ENCODE results near the gene GART.

The GART gene

DNA sequence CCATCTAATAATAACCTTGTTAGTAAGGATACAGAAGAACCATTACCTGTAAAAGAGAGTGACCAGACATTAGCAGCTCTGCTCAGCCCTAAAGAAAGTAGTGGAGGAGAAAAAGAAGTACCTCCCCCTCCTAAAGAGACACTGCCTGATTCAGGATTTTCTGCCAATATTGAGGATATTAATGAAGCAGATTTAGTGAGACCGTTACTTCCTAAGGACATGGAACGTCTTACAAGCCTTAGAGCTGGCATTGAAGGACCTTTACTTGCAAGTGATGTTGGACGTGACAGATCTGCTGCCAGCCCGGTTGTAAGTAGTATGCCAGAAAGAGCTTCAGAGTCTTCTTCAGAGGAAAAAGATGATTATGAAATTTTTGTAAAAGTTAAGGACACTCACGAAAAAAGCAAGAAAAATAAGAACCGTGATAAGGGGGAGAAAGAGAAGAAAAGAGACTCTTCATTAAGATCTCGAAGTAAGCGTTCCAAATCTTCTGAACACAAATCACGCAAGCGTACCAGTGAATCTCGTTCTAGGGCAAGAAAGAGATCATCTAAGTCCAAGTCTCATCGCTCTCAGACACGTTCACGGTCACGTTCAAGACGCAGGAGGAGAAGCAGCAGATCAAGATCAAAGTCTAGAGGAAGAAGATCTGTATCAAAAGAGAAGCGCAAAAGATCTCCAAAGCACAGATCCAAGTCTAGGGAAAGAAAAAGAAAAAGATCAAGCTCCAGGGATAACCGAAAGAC is 12.5 kb upstream of the GART start:
- no peak for DNase-seq (ENCODE audit: low read depth, low spot score)

DNA sequence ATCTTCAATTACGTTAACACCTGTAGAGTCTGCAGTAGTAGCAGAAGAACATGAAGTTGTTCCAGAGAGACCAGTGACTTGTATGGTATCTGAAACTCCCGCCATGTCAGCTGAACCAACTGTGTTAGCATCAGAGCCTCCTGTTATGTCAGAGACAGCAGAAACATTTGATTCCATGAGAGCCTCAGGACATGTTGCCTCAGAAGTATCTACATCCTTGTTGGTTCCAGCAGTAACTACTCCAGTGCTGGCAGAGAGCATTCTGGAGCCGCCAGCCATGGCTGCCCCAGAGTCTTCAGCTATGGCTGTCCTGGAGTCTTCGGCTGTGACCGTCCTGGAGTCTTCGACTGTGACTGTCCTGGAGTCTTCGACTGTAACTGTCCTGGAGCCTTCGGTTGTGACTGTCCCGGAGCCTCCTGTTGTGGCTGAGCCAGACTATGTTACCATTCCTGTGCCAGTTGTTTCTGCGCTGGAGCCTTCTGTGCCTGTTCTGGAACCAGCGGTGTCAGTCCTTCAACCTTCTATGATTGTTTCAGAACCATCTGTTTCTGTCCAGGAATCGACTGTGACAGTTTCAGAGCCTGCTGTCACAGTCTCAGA is 11.2 kb upstream of the GART start:
- DNase-seq (ENCODE audit: low read depth, low spot score): no peak

GRCh38 chr21:33552093-33552998 is 10.4 kb upstream of the GART start:
- no peak for DNase-seq (ENCODE audit: low read depth, low spot score)

- no peak for DNase-seq (ENCODE audit: low read depth, low spot score)
Measured at GRCh38 chr21:33551664-33552063, 9.7 kb upstream of the GART start.

DNA sequence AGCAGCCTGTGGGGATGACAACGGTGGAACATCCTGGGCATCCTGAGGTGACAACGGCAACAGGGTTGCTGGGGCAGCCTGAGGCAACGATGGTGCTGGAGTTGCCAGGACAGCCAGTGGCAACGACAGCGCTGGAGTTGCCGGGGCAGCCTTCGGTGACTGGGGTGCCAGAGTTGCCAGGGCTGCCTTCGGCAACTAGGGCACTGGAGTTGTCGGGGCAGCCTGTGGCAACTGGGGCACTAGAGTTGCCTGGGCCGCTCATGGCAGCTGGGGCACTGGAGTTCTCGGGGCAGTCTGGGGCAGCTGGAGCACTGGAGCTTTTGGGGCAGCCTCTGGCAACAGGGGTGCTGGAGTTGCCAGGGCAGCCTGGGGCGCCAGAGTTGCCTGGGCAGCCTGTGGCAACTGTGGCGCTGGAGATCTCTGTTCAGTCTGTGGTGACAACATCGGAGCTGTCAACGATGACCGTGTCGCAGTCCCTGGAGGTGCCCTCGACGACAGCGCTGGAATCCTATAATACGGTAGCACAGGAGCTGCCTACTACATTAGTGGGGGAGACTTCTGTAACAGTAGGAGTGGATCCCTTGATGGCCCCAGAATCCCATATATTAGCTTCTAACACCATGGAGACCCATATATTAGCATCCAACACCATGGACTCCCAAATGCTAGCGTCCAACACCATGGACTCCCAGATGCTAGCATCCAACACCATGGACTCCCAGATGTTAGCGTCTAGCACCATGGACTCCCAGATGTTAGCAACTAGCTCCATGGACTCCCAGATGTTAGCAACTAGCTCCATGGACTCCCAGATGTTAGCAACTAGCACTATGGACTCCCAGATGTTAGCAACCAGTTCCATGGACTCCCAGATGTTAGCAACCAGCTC is 9.1 kb upstream of the GART start:
- DNase-seq (ENCODE audit: low read depth, low spot score): no peak

- DNase-seq (ENCODE audit: low read depth, low spot score): no peak
Measured at GRCh38 chr21:33549848-33550771, 8.2 kb upstream of the GART start.

GRCh38 chr21:33546086-33546485 is 4.2 kb upstream of the GART start:
- no peak for DNase-seq (ENCODE audit: low read depth, low spot score)

DNA sequence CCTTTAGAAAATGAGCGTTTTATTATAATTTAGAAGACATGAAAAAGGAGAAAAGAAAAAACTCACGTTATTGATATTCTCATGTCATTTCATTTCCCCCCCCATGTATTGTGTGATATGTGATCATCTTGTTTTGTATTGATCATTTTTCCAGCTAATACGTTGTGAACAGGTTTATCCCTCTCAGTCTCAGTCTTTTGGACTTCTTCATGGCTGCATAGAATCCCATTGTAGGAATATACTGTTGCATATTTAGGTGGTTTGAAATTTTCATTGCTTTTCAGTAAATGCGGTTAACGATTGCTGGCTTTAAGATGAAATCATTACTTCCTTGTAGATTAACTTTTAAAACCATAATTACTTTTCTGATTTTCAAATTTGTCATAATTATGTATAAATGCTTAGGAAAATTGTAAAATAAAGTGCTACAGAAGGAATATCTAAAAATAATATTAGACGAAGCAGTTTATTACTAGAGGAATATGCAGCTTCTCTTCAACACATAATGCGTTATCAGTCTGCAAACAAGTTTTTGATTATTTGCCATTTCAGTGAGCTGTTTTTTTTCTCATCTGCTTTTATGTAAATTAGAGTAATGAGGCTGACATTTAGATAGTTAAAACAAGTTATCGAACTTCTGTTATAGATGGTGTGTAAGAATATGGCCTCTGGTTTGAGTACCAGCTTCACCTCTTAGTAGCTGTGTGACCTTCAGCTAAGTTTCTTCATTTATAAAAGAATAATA is 2.7 kb upstream of the GART start:
- no peak for DNase-seq (ENCODE audit: low read depth, low spot score)

DNA sequence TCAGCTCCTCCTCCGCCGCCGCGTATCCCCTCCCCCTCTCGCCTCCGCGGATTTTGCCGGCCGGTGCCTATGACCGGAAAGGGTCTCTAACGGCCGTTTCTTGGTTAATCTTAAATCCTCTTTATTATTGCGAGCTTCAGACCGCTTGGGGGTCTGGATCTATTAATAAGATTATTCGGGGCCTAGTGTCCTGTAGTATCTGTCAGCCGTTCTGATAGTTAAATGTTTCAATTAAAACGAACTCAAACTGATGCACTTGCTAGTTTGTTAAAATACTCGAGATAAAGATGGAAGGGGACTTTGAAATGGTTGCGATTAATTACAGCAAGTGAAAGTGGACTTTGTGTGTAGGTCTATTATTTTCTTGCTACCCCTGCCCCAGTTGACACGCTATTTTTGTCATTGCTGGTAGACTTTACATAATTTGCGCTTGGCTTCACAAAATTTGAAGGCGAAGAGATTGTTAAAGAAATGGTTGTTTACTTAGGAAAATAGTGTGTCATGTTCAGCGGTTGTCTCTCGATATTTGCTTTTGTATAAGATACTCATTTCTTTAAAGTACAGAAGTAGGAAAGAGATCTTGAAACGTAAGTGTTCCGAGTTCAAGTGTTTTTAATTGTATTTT is 1.7 kb upstream of the GART start:
- peak; percentile 10 for DNase-seq (ENCODE audit: low read depth, low spot score)

DNA sequence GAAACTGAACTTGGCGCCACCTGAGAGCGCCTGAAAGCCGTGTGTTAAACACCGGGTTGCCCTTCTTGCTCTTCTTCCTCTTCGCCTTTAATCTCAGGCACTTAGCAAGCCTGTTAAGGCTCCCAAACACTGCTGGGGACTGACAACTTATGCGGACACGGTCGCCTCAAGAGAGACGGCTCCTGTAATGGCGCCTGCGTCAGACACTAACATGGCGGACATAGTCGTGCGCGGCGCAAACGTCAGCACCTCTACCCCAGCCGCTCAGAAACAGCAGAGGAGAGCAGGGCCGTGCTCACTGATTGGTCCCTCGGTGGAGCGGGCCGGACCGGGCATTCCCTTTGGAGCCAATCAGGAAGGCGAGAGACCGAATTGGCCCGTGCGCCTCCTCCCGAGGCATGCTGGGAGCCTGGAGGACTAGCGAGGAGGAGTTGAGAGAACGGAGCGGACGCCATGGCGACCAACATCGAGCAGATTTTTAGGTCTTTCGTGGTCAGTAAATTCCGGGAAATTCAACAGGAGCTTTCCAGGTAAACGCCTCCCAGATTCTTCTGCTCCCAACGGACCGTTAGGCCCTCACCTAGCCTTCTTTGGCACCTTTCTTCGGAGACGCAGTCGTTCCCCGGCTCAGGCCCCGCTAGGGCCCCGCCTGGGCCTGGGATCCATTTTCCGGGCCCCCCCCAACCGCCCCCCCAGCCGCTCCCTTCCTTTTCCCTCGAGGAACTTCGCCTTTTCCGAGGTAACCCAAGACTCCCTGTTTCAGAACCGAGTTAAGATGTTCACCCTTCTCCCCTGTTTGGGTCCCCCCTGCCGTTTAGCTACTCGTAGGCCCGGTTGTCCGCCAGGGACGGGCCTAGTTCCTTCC is 955 bp upstream of the GART start, which contains the start of gene SON:
TSS of gene SON (plus strand) at position 399 of the 865 bp plus-strand sequence. CDS start at position 454, 55 bp downstream.
- peak; percentile 98 for DNase-seq (ENCODE audit: low read depth, low spot score)

- DNase-seq (ENCODE audit: low read depth, low spot score): no peak
Measured at GRCh38 chr21:33541105-33541711, 709 bp downstream of the GART start.

DNA sequence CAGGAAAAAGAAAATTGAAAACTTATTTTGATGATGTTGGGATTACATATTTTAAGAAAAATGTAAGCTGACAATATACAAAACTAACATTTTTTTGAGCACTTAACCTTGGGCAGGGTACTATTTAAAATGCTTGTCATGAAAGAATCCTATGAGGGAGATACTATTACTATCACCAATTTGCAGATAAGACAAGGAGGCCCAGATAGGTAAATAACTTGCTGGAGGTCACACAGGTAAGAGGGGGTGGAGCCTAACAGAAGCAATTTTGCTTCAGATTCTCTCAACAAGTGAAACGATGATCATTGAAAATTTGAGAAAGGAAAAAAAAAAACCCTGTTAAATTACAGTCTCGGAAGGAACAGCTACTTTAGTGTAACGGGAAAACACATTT is 1.2 kb downstream of the GART start:
- no peak for DNase-seq (ENCODE audit: low read depth, low spot score)

DNA sequence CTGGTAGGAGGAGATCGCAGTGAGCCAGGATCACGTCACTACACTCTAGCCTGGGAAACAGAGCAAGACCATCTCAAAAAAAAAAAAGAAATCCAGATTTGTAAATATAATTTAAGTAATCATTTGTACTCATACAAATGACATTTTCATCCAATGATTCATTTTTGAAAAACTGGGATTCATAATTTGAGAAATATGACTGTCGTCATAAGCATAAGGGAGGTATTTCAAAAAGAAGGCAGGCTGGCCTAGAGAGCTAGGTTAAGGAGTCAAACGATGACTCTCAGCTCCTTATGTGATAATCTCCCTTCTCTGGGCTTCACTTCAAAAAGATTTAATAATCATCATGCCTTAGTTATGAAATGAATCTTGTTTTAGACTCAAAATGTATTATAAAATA is 2.3 kb downstream of the GART start:
- DNase-seq (ENCODE audit: low read depth, low spot score): no peak

DNA sequence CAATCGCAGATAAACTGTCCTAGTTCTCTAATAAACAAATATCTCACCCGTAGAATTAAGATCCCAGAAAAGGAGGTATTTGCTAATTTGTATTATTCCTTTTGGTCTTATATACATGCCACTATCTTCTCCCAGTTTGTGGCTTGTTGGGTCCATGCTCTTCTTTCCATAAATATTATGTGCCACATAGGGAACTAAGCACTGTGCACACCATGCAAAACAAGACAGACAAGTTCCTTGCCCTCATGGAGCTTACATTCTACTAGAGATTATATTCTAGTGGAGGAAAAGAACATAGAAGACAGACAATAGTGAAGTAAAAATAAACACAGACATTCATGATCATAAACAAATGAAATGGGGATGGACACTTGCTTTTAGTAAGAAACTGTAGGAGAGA is 4.7 kb downstream of the GART start:
- DNase-seq (ENCODE audit: low read depth, low spot score): no peak

- no peak for DNase-seq (ENCODE audit: low read depth, low spot score)
Measured at GRCh38 chr21:33531007-33531406, 10.9 kb downstream of the GART start.

- no peak for DNase-seq (ENCODE audit: low read depth, low spot score)
Measured at GRCh38 chr21:33522953-33523349, 19.0 kb downstream of the GART start.

DNA sequence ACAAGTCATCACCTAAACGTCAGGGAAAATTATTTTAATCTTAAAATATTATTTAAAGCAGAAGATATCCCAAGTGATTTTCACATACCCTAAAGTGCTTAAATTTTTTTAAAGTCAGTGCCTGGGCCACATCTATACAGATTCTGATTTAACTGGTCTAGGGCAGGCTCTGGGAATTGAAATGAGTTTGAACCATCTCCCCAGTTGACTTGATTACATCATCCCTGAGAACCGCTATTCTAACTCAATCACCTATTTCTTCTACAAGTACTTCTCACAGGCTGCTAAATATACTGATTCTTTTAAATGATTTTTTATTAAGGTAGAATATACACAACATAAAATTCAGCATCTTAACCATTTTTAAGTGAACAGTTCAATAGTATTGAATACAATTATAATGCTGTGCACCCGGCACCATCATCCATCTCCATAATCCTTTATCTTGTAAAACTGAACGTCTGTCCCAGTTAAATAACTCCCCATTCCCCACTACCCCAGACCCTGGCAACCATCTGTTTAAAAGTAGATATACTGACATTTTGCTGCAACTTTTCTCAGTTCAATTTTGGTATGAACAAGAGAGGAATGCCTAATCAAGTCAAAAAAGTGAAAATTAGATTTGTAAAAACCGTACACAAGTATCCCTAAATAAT is 19.5 kb downstream of the GART start:
- no peak for DNase-seq (ENCODE audit: low read depth, low spot score)

Data from smooth muscle cell of the brain vasculature (primary cell).